Osteocyte (in vitro differentiated cells): ENCODE data around the gene UBE2G2. TPM values are rescaled to one million over a fixed set of nuclear protein-coding genes. Genes with fewer than 3 reads are reported as not detected.

Source experiments
- DNase-seq: peaks from one replicate; pipeline ENCODE4 v3.0.0; 2021; ENCODE audit warnings: mixed read lengths; ENCODE audit not compliant: unreplicated experiment; ENCODE audit errors: extremely low spot score
- H3K27ac Mint-ChIP-seq: one replicate; pipeline ENCODE4 v1.8.0; 2021; ENCODE audit warnings: mild to moderate bottlenecking, mixed read lengths; ENCODE audit not compliant: unreplicated experiment
- H3K27me3 Mint-ChIP-seq: one replicate; pipeline ENCODE4 v1.8.0; 2021; ENCODE audit warnings: mixed read lengths; ENCODE audit not compliant: unreplicated experiment
- H3K36me3 Mint-ChIP-seq: one replicate; pipeline ENCODE4 v1.8.0; 2021; ENCODE audit warnings: mixed read lengths; ENCODE audit not compliant: unreplicated experiment
- H3K4me1 Mint-ChIP-seq: one replicate; pipeline ENCODE4 v1.8.0; 2021; ENCODE audit warnings: mixed read lengths; ENCODE audit not compliant: unreplicated experiment
- H3K4me3 Mint-ChIP-seq: one replicate; pipeline ENCODE4 v1.8.0; 2021; ENCODE audit warnings: mild to moderate bottlenecking, moderate library complexity, mixed read lengths; ENCODE audit not compliant: unreplicated experiment
- H3K9me3 Mint-ChIP-seq: one replicate; pipeline ENCODE4 v1.8.0; 2021; ENCODE audit warnings: mixed read lengths; ENCODE audit not compliant: unreplicated experiment
- total RNA-seq: library from RNA; stranded (reverse); gene quantifications from 2 replicates; pipeline ENCODE4 v1.2.1, GENCODE V29; 2021
- TF ChIP-seq, protein P1 (sequence below): fragments of 200-600 bp; sonication (generic); IDR thresholded peaks from 2 replicates; pipeline ENCODE4 v1.5.0; 2021; ENCODE audit warnings: antibody characterized with exemption, mild to moderate bottlenecking, moderate library complexity

UBE2G2 gene
- total RNA-seq, 1 donor from 2014 or later: 78.7 TPM

DNA sequence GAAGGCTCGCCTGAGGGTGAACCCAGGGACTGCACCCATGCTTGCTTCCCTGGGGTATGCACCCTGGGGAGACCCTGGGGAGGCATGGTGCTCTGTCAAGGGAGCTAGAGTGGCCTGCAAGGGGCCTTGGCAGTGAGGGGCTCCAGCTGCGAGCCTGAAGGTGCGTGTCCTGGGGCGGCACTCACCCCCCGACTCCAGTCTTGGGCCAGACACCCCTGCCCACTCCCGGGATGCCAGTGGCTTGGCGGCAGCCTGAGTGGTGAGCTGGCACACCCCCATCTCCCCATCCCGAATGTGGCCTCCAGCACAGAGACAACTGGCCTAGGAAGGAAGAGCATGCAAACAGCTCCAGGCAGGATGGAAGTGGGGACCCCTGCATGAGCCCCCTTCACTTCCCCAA, 13.6 kb upstream of the UBE2G2 start:
- H3K27ac Mint-ChIP-seq: peak overlapping the region; percentile 74
- peaks cover 13% of the 10 kb centered on the region for H3K36me3 Mint-ChIP-seq
- peaks cover 33% of the 10 kb centered on the region for H3K4me1 Mint-ChIP-seq
- no peaks in the 10 kb centered on the region for H3K27me3 Mint-ChIP-seq
- H3K4me3 Mint-ChIP-seq: no peak overlapping the region
- peaks cover 7% of the 10 kb centered on the region for H3K9me3 Mint-ChIP-seq
- no peak for DNase-seq
- TF ChIP-seq, protein P1, sequence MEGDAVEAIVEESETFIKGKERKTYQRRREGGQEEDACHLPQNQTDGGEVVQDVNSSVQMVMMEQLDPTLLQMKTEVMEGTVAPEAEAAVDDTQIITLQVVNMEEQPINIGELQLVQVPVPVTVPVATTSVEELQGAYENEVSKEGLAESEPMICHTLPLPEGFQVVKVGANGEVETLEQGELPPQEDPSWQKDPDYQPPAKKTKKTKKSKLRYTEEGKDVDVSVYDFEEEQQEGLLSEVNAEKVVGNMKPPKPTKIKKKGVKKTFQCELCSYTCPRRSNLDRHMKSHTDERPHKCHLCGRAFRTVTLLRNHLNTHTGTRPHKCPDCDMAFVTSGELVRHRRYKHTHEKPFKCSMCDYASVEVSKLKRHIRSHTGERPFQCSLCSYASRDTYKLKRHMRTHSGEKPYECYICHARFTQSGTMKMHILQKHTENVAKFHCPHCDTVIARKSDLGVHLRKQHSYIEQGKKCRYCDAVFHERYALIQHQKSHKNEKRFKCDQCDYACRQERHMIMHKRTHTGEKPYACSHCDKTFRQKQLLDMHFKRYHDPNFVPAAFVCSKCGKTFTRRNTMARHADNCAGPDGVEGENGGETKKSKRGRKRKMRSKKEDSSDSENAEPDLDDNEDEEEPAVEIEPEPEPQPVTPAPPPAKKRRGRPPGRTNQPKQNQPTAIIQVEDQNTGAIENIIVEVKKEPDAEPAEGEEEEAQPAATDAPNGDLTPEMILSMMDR: no peak

DNA sequence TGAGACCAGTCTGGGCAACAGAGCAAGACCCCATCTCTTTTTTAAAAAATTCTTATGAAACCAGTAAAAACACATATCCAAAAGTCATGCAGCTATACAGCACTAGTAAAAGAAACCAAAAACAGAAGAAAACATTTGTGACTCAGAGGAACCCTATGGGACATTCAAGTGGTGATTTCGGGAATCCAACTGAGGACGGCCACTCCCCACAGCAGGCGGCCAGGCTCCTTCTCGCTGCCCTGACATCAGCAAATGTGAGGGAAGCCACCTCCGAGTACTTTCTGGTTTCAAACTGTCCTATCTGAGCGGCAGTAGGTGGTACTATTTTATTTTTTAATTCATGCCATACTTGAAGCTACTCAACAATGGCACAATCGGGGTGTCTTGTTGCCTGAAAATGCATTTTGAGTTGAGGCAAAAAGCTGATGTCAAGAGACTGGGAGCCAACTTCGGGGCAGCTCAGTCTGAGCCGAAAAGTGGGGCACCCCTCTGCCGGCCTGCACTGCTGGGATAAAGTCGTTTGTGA, 12.9 kb upstream of the UBE2G2 start:
- Mint-ChIP-seq H3K27ac (peak overlapping the region; percentile 74), H3K4me3 (no peak overlapping the region), H3K4me1 (peaks cover 29% of the 10 kb centered on the region), H3K27me3 (no peaks in the 10 kb centered on the region), H3K9me3 (peaks cover 2% of the 10 kb centered on the region), H3K36me3 (peaks cover 13% of the 10 kb centered on the region)
- TF ChIP-seq, protein P1: no peak
- DNase-seq: no peak

DNA sequence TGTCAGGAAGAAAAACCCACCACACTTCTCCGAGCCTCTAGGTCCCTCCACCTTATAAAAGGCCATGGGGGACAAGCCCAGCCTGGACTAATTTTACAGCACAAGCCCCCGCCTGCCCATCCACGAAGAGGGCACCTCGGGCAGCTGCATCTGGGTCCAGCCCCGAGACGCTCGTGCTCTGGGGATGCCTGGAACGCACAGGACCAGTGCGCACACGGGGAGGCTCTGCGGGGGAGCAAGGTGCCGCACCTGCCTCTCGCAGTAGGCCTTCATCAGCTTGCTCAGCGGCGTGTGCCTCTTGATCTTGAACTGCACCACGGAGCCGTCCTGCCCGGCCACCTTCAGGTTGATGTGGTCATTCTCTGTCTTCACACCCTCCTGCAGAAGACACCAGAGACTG, 12.1 kb upstream of the UBE2G2 start:
- Mint-ChIP-seq H3K27ac (no peak overlapping the region), H3K4me3 (no peak overlapping the region), H3K27me3 (no peaks in the 10 kb centered on the region), H3K36me3 (peaks cover 17% of the 10 kb centered on the region), H3K4me1 (peaks cover 27% of the 10 kb centered on the region), H3K9me3 (no peaks in the 10 kb centered on the region)
- no peak for DNase-seq
- TF ChIP-seq, protein P1: no peak

DNA sequence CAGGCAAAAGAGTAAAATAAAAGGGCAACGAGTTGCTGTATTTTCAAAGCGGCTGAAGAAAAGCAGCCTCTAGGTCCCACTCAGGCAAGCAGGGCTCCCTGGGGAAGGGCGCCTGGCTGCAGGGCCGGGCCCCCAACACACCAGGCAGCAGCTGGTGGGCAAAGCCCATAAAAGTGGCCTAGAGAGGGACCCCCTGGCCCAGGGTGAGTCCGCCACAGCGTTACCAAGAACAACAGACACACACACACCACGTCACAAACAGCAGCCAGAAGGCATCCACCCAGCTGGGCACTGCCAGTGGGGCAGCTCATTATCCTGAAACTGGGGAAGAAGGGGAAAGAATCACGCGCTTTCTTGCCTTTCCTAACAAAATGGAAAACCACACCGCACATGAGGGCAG, 11.5 kb upstream of the UBE2G2 start:
- DNase-seq: no peak
- H3K27me3 Mint-ChIP-seq: no peaks in the 10 kb centered on the region
- H3K36me3 Mint-ChIP-seq: peaks cover 17% of the 10 kb centered on the region
- no peak overlapping the region for H3K27ac Mint-ChIP-seq
- TF ChIP-seq, protein P1: no peak
- H3K4me3 Mint-ChIP-seq: no peak overlapping the region
- no peaks in the 10 kb centered on the region for H3K9me3 Mint-ChIP-seq
- H3K4me1 Mint-ChIP-seq: peaks cover 27% of the 10 kb centered on the region

DNA sequence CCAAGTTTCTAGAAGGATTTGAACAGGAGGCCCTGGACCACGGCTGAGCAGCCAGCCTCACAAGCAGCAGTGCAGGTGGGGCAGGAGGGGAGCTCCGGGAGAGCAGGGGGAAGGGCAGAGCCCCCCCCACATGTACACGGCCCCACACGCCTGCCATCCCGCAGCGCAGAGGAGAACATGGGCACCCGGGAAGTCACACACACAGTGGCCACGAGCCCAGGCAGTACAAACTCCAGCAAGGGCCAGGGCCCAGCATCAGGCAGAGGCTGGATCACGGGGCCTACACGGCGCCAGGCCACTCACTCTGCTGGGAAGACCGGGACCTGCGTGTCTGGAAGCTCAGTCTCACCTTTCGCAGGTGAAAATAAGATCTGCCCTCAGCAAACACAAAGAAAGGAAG, 11.0 kb upstream of the UBE2G2 start:
- peaks cover 27% of the 10 kb centered on the region for H3K4me1 Mint-ChIP-seq
- H3K27me3 Mint-ChIP-seq: no peaks in the 10 kb centered on the region
- no peak for DNase-seq
- TF ChIP-seq, protein P1: no peak
- no peak overlapping the region for H3K27ac Mint-ChIP-seq
- H3K36me3 Mint-ChIP-seq: peaks cover 17% of the 10 kb centered on the region
- H3K9me3 Mint-ChIP-seq: no peaks in the 10 kb centered on the region
- no peak overlapping the region for H3K4me3 Mint-ChIP-seq
